ENCODE data around the gene PATE1. TPM values are rescaled to one million over a fixed set of nuclear protein-coding genes. Genes with fewer than 3 reads are reported as not detected.

PATE1 gene
- total and polyA plus RNA-seq, 10 of the 15 experiments (the other 5 are each of a cell fraction or from before 2014, with no cell fraction given) = not detected

- no peaks in the 10 kb centered on the region for H3K4me1 ChIP-seq (ENCODE audit: control insufficient read depth, insufficient read depth, low read length)
- no peaks in the 10 kb centered on the region for H3K36me3 ChIP-seq (ENCODE audit: control insufficient read depth in 2 of 2, insufficient read depth in 2 of 2, low read length in 1 of 2)
- no peaks in the 10 kb centered on the region; a peak in 1 of 4 replicates for H3K27me3 ChIP-seq (replicated peaks in 1 of 2; ENCODE audit: control insufficient read depth in 2 of 2, insufficient read depth in 2 of 2, low read length in 1 of 2)
- H3K27ac ChIP-seq (ENCODE audit: control insufficient read depth, insufficient read depth) = no peak overlapping the region
- no peak overlapping the region for H2AFZ ChIP-seq (ENCODE audit: control insufficient read depth, low read depth, low read length)
- intact Hi-C loops (cut with micrococcal nuclease; ENCODE audit: unreplicated experiment) = no loop called here
- CTCF ChIA-PET = interaction anchor here (0.5 to 0.6 kb wide), 2 partner anchors 175 to 335 kb away, joined by 3 to 4 read pairs; no protein-coding TSS in a partner anchor
- no peak overlapping the region for H3K9ac ChIP-seq (ENCODE audit: control insufficient read depth, insufficient read depth, low read length)
- TF ChIP-seq ZNF687 (IDR thresholded peaks at IDR 0.05) (no peak), ATF2 (IDR thresholded peaks at IDR 0.05; ENCODE audit: low read length) (no peak), IKZF2 (IDR thresholded peaks at IDR 0.05) (no peak), ZNF24 (IDR thresholded peaks at IDR 0.05) (no peak), CUX1 (IDR thresholded peaks at IDR 0.05; ENCODE audit: insufficient replicate concordance, low read depth, low read length) (no peak), RB1 (IDR thresholded peaks at IDR 0.05; ENCODE audit: borderline replicate concordance) (no peak), JUND (IDR thresholded peaks at IDR 0.05; ENCODE audit: low read depth, low read length) (no peak)
- no peaks in the 10 kb centered on the region for H3K9me3 ChIP-seq (replicated peaks; ENCODE audit: control insufficient read depth, insufficient read depth, low read length)
- H3K4me3 ChIP-seq = no peak overlapping the region
- ATAC-seq (no peak), DNase-seq (ENCODE audit: low read depth, low spot score) (no peak), FAIRE-seq (no peak)
- no TSS peak for BruUV-seq (replicated peaks)
- H3K4me2 ChIP-seq (ENCODE audit: control insufficient read depth, insufficient read depth) = no peak overlapping the region
- SMC1A ChIA-PET (ENCODE audit: uncharacterized antibody, unreplicated experiment) = no interaction called here
- RAD21 ChIA-PET (ENCODE audit: unreplicated experiment) = no interaction called here
- in situ Hi-C loops (cut with MboI) = no loop called here
- no peaks in the 10 kb centered on the region for H4K20me1 ChIP-seq (ENCODE audit: control insufficient read depth, insufficient read depth)
- no peaks in the 10 kb centered on the region for H3K79me2 ChIP-seq (ENCODE audit: control insufficient read depth, insufficient read depth, low read length)
- POLR2A ChIA-PET = no interaction called here
Observed at GRCh38 chr11:125740617-125741016, 5.5 kb upstream of the PATE1 start.

Measured in GM12878 (cell line).